Activated CD4-positive, alpha-beta T cell treated with anti-CD3 and anti-CD28 coated beads, Interleukin-2, amount 50 U/mL, for 4 hours (primary cell): Measurements from ENCODE around the gene ACSF3.

Experiments used
- DNase-seq, 2 experiments: peaks; one replicate each; pipeline ENCODE4 v3.0.0-alpha.2; 2020

The ACSF3 gene

GRCh38 chr16:89096042-89096717, 2.5 kb downstream of the ACSF3 start:
- DNase-seq: no peak

DNA sequence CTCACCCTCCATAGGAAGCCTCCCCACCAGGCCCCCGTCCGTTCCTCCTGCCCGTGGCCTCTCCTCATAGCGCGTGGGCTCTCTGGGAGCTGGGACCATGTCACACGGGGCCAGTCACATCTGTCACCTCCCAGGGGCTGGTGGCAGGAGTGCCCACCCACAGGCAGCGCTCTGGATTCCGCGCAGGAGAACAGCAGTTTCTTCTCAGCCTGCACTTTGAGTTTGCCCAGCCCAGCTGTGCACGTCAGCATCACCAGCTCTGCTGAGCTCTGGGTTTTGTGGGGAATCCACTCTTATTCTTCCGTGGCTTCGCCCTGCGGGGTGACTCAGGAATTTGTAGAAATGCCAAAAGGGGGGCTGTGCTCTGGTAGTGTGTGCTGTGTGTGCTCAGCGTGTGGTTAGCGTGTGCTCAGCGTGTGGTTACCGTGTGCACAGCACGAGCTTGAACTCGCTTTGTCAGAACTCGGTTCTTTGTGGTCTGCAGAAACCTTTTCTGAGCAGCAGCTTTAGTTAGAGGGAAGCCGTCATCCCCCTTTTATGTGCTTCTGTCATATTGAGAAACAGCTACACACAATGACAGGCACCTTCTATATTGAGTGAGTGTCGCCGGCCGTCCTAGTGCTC, 3.2 kb downstream of the ACSF3 start:
- DNase-seq: peak; percentile 20 to 25

- DNase-seq: no peak
Measured at GRCh38 chr16:89097392-89097772, 3.7 kb downstream of the ACSF3 start.

DNA sequence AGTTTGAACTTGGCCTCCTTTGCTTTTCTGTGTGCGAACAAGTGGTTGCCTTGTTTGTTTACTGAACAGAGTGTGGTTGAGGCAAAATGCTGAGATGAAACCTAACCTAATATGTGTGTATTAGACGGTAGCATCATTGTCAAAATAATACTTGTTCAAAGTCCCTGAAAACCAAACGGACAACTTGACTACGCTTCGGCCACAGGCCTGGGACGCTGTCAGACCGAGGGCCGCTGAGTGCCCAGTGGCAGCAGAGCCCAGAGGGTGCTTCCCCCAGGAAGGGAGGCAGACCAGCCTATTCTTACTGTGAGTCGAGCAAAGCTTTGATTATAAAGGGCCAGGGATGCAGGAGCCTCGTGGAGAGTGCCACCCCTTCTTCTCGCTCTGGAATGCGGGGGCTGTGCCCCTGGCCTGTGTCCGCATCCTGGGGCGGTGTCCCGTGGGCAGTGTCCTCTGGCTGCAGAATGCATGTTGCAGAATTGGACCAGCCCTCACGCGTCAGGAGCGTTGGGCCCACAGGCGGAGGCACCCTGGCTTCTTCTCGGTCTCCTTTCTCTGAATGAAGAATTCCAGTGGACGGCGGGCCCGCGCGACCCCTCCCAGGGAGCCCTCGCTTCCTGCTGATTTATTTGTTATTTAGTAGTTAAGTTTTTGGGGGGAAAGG, 5.2 kb downstream of the ACSF3 start:
- no peak for DNase-seq

- no peak for DNase-seq
Measured at GRCh38 chr16:89099905-89100304, 6.3 kb downstream of the ACSF3 start.

GRCh38 chr16:89100601-89101302, 7.1 kb downstream of the ACSF3 start:
- DNase-seq: no peak

GRCh38 chr16:89101303-89102040, 7.8 kb downstream of the ACSF3 start:
- DNase-seq: no peak

GRCh38 chr16:89102041-89102471, 8.4 kb downstream of the ACSF3 start:
- DNase-seq: no peak

DNA sequence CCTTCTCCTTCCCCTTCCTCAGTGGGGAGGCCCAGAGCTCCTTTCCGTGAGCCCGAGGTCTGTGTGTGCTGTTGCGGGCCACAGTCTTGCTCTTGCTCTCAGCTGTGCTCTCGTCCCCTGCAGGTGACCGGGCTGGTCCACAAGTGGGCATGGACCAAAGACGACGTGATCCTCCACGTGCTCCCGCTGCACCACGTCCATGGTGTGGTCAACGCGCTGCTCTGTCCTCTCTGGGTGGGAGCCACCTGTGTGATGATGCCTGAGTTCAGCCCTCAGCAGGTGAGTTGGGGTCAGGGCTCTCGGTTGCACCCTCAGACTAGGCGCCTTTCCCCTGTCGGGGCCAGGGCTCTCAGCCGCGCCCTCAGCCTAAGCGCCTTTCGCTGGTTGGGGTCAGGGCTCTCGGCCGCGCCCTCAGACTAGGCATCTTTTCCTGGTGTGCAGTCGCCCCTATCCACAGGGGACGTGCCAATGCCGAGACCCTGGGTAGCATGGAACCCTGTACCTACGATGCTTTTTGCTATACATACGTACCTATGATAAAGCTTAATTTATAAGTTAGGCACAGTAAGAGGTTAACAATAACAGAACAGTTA, 8.9 kb downstream of the ACSF3 start:
- DNase-seq: no peak

- DNase-seq: no peak
Measured at GRCh38 chr16:89103156-89103555, 9.5 kb downstream of the ACSF3 start.

GRCh38 chr16:89103781-89104180, 10.1 kb downstream of the ACSF3 start:
- DNase-seq: no peak

- no peak for DNase-seq
Measured at GRCh38 chr16:89104303-89104702, 10.7 kb downstream of the ACSF3 start.

- no peak for DNase-seq
Measured at GRCh38 chr16:89104930-89105571, 11.4 kb downstream of the ACSF3 start.

DNA sequence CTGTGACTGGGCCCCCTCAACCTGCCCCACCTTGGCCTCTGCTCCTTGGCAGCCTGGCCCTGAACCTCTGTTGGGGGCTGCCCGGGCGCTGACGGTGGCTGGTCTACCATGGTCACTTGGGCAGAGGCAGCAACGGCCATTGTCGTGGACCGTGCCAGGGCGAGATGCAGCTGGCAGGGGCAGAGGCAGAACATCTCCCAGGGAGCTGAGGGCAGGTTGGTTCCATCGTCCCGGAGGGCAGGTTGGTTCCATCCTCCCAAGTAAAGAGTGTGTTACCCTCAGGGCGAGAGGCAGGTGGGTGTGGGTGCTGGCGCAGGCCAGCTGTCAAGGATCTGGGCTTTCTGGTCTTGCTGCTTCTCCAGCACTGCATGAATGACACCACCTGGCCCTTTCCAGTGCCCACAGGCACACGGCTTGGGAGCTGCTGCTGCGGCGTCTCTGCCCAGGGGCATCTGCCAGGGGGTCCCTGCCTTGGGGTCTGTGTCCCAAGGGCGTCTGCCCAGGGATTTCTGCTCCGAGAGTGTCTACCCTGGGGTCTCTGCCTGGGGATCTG, 12.0 kb downstream of the ACSF3 start:
- DNase-seq: no peak

- DNase-seq: no peak
Measured at GRCh38 chr16:89106533-89107202, 13.0 kb downstream of the ACSF3 start.

DNA sequence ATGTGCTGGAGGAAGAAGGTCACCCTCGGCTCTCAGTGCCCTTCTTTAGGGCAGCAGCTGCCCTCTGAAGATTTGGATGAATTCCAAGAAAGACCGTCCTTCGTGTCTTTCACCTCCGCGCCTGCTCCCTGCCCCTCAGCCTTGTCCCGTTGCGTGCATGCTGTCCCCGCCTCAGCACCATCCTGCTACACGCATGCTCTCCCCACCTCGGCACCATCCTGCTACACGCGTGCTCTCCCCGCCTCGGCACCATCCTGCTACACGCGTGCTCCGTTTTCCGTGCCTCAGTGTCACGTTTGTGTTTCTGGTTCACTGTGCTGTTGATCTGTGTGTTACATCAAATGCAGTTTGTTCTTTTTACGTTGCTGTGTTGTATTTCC, 13.5 kb downstream of the ACSF3 start:
- DNase-seq: no peak

- no peak for DNase-seq
Measured at GRCh38 chr16:89108416-89108815, 14.8 kb downstream of the ACSF3 start.

GRCh38 chr16:89110641-89111040, 17.0 kb downstream of the ACSF3 start:
- DNase-seq: no peak

DNA sequence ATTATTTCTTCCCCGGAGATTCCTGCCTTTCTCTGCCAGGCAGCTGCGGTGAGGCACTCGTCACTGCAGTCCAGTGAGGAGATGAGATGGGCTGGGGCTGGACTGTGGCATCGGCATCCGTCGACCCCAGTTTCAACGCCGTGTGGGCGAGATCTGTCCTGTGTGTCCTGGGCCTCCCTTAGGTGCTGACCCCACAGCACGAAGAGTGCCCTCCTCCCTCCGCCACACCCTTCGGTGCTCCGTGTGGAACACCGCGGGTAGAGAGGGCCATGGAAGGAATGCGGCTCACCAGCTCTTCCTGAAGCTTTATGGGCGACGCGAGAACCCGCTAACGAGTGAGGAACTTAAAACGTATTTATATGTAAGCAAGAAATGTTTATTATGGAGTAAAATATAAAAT, 17.6 kb downstream of the ACSF3 start:
- no peak for DNase-seq

DNA sequence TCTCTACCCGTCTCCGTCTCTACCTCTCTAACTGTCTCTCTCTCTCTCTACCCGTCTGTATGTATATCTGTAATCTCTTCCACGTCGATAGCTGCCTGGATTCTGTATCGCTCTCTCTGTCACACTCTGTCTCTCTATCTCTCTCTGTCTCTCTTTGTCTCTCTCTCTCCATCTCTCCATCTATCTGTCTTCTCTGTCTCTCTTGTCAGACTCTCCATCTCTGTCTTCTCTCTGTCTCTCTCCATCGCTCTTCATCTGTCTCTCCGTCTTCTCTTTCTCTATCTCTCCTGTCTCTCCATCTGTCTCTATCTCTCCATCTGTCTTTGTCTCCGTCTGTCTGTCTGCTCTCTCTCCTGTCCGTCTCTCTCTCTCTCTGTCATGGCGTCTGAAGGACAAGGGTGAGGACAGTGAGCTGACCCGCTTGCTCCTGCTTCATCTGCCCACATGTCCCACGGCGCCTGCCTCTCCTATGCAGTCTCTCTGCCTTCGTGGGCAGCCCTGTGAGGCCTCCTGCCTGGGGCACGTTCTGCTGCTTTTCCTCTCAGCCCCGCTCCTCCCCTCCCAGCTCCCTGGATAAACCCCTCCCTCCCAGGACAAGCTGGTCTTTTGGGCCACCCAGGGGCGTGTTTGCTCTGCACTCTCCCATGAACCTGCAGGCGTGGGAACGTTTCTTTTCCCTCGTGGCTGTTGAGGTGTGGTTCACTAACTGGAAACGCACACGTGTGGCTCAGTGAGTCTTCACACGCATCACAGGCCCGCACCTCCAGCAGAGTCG, 18.9 kb downstream of the ACSF3 start:
- no peak for DNase-seq
